Astrocyte (in vitro differentiated cells and primary cell): ENCODE results near the gene SGSM1. TPM values are rescaled to one million over a fixed set of nuclear protein-coding genes. Genes with fewer than 3 reads are reported as not detected.

Source experiments
- DNase-seq: peaks from one replicate; pipeline ENCODE4 v3.0.0-alpha.2; 2010; ENCODE audit warnings: low read depth
- FAIRE-seq: peaks from 2 replicates; lab custom pipeline; 2011; peaks lifted over from hg19 to GRCh38; lab: Jason Lieb, UNC
- H2AFZ ChIP-seq: 2 replicates; pipeline ENCODE4 v1.6.0; 2012; ENCODE audit warnings: low read depth, low read length, inconsistent platforms
- H3K27ac ChIP-seq: 2 replicates; pipeline ENCODE4 v1.5.1; 2011; ENCODE audit warnings: low read depth, low read length, inconsistent platforms
- H3K27me3 ChIP-seq: 2 replicates; pipeline ENCODE4 v1.6.0; 2011; ENCODE audit warnings: low read length, inconsistent platforms; ENCODE audit not compliant: insufficient read depth
- H3K36me3 ChIP-seq: 2 replicates; pipeline ENCODE4 v1.5.1; 2011; ENCODE audit warnings: low read length, inconsistent platforms; ENCODE audit not compliant: insufficient read depth
- H3K4me1 ChIP-seq: 2 replicates; pipeline ENCODE4 v1.5.1; 2011; ENCODE audit warnings: low read length, inconsistent platforms; ENCODE audit not compliant: insufficient read depth
- H3K4me2 ChIP-seq: 2 replicates; pipeline ENCODE4 v1.6.0; 2012; ENCODE audit warnings: low read length, inconsistent platforms
- H3K4me3 ChIP-seq: 2 replicates; pipeline ENCODE4 v1.5.1; 2011; ENCODE audit warnings: low read depth, mild to moderate bottlenecking, low read length, inconsistent platforms; ENCODE audit not compliant: insufficient read depth
- H3K79me2 ChIP-seq: 2 replicates; pipeline ENCODE4 v1.6.0; 2012; ENCODE audit warnings: mild to moderate bottlenecking, low read length, inconsistent platforms; ENCODE audit not compliant: insufficient read depth
- H3K9ac ChIP-seq: 2 replicates; pipeline ENCODE4 v1.6.0; 2012; ENCODE audit warnings: mild to moderate bottlenecking, low read length, inconsistent platforms
- H3K9me3 ChIP-seq: 2 replicates; pipeline ENCODE4 v1.5.1; 2012; ENCODE audit warnings: low read depth, mild to moderate bottlenecking, low read length, inconsistent platforms; ENCODE audit not compliant: insufficient read depth
- H4K20me1 ChIP-seq: 2 replicates; pipeline ENCODE4 v1.6.0; 2012; ENCODE audit warnings: low read length, inconsistent platforms; ENCODE audit not compliant: insufficient read depth
- H3K27ac Mint-ChIP-seq: one replicate; pipeline ENCODE4 v1.8.0; 2021; ENCODE audit warnings: mild to moderate bottlenecking, mixed read lengths; ENCODE audit not compliant: unreplicated experiment
- H3K27me3 Mint-ChIP-seq: one replicate; pipeline ENCODE4 v1.8.0; 2021; ENCODE audit warnings: low read depth, mixed read lengths; ENCODE audit not compliant: unreplicated experiment
- H3K36me3 Mint-ChIP-seq: one replicate; pipeline ENCODE4 v1.8.0; 2021; ENCODE audit warnings: low read depth, mixed read lengths; ENCODE audit not compliant: unreplicated experiment
- H3K4me1 Mint-ChIP-seq: one replicate; pipeline ENCODE4 v1.8.0; 2021; ENCODE audit warnings: low read depth, mixed read lengths; ENCODE audit not compliant: unreplicated experiment
- H3K4me3 Mint-ChIP-seq: one replicate; pipeline ENCODE4 v1.8.0; 2021; ENCODE audit warnings: mild to moderate bottlenecking, moderate library complexity, mixed read lengths; ENCODE audit not compliant: unreplicated experiment
- H3K9me3 Mint-ChIP-seq: one replicate; pipeline ENCODE4 v1.8.0; 2021; ENCODE audit warnings: mild to moderate bottlenecking, mixed read lengths; ENCODE audit not compliant: unreplicated experiment
- CTCF ChIP-seq: IDR thresholded peaks from 2 replicates; pipeline ENCODE4 v1.5.1; 2011; ENCODE audit warnings: low read depth, mild to moderate bottlenecking, inconsistent platforms, low read length, moderate library complexity; ENCODE audit not compliant: insufficient read depth
- EZH2 ChIP-seq: IDR thresholded peaks from 2 replicates; pipeline ENCODE4 v1.6.1; 2012; ENCODE audit warnings: mild to moderate bottlenecking, low read length, inconsistent platforms; ENCODE audit not compliant: insufficient read depth
- total RNA-seq: library from RNA; stranded (reverse); gene quantifications from 2 replicates; pipeline ENCODE4 v1.2.1, GENCODE V29; 2021

The SGSM1 gene
- total RNA-seq, 1 donor from 2014 or later = 0.05 TPM

GRCh38 chr22:24965822-24966626, 160.0 kb downstream of the SGSM1 start:
- no peaks in the 10 kb centered on the region for H3K27me3 Mint-ChIP-seq
- H3K4me1 Mint-ChIP-seq = peaks cover 9% of the 10 kb centered on the region
- no peaks in the 10 kb centered on the region for H3K9me3 ChIP-seq
- H3K9me3 Mint-ChIP-seq = no peaks in the 10 kb centered on the region
- H4K20me1 ChIP-seq = no peaks in the 10 kb centered on the region
- no peaks in the 10 kb centered on the region for H3K36me3 ChIP-seq
- no peak overlapping the region for H3K4me2 ChIP-seq
- no peak overlapping the region for H2AFZ ChIP-seq
- peaks cover 7% of the 10 kb centered on the region for H3K36me3 Mint-ChIP-seq
- H3K4me3 ChIP-seq = no peak overlapping the region
- no peak overlapping the region for H3K27ac ChIP-seq
- H3K79me2 ChIP-seq = no peaks in the 10 kb centered on the region
- FAIRE-seq = no peak
- DNase-seq = no peak
- no peak overlapping the region for H3K9ac ChIP-seq
- H3K27ac Mint-ChIP-seq = no peak overlapping the region
- H3K27me3 ChIP-seq = no peaks in the 10 kb centered on the region
- H3K4me3 Mint-ChIP-seq = no peak overlapping the region
- no peak for TF ChIP-seq CTCF
- TF ChIP-seq EZH2 = no peak
- peaks cover 10% of the 10 kb centered on the region for H3K4me1 ChIP-seq

- Histone ChIP-seq H3K4me3 (no peak overlapping the region), H3K9me3 (no peaks in the 10 kb centered on the region), H3K79me2 (no peaks in the 10 kb centered on the region), H3K27me3 (no peaks in the 10 kb centered on the region), H3K4me1 (peaks cover 10% of the 10 kb centered on the region), H2AFZ (no peak overlapping the region), H3K27ac (no peak overlapping the region), H3K9ac (no peak overlapping the region), H3K36me3 (no peaks in the 10 kb centered on the region), H4K20me1 (no peaks in the 10 kb centered on the region), H3K4me2 (no peak overlapping the region)
- Mint-ChIP-seq H3K36me3 (no peaks in the 10 kb centered on the region), H3K27me3 (no peaks in the 10 kb centered on the region), H3K4me3 (no peak overlapping the region), H3K4me1 (peaks cover 9% of the 10 kb centered on the region), H3K27ac (peak overlapping the region; percentile 12), H3K9me3 (no peaks in the 10 kb centered on the region)
- TF ChIP-seq EZH2 (no peak), CTCF (no peak)
- FAIRE-seq (no peak), DNase-seq (peak; percentile 34)
Observed at GRCh38 chr22:24968066-24968561, 162.1 kb downstream of the SGSM1 start.
